ENCODE measurements around the gene AMPD2.

The AMPD2 gene

DNA sequence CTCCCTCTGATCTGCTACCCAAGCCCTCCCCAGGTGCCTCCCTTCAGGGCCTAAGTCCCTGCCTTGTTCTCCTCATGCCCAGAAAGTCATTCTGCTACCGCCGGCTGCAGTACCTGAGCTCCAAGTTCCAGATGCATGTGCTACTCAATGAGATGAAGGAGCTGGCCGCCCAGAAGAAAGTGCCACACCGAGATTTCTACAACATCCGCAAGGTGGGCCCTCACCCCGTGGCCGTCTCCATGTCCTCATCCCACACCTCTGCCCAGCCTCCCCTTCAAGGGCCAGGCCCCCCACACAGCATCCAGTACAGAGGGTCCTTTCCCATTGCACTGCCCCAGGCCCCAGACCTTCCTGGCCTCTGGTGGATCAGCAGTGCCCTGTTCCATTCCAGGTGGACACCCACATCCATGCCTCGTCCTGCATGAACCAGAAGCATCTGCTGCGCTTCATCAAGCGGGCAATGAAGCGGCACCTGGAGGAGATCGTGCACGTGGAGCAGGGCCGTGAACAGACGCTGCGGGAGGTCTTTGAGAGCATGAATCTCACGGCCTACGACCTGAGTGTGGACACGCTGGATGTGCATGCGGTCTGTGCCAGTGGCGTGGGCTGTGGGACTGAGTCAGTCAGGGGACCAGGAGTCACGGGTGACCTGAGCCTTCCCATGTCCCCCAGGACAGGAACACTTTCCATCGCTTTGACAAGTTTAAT, 8.2 kb downstream of the AMPD2 start:
- DNase-seq, result peak; percentile 92
- in situ Hi-C loops (cut with HindIII; ENCODE audit: low pct_ligation_motif_present, low pct_unique_long_range_greater_than_20kb, low sequenced_read_pairs), result no loop called here

- DNase-seq, result peak; percentile 91
- in situ Hi-C loops (cut with HindIII; ENCODE audit: low pct_ligation_motif_present, low pct_unique_long_range_greater_than_20kb, low sequenced_read_pairs), result no loop called here
Measured at GRCh38 chr1:109628540-109629321, 9.1 kb downstream of the AMPD2 start.

DNA sequence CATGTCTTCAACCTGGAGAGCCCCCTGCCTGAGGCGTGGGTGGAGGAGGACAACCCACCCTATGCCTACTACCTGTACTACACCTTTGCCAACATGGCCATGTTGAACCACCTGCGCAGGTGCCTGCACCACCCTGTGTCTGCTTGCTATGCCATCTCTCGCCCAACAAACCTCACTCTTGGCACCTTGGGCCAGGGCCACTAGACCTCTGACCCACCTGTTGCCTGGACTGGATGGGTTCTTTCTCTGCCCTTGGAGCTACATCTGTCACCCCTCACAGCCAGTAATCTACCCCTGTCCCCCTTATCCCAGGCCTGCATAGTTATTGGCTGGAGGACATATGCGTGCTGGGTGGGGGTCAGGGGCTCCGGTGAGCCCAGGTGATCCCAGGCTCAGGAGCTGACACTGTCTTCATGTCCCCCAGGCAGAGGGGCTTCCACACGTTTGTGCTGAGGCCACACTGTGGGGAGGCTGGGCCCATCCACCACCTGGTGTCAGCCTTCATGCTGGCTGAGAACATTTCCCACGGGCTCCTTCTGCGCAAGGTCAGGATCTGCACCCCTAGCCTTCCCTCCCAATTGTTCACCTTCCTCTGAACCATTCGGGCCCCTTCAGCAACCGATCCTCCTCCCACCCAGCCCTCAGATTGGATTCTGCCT, 9.9 kb downstream of the AMPD2 start:
- DNase-seq, result no peak
- in situ Hi-C loops (cut with HindIII; ENCODE audit: low pct_ligation_motif_present, low pct_unique_long_range_greater_than_20kb, low sequenced_read_pairs), result no loop called here

DNA sequence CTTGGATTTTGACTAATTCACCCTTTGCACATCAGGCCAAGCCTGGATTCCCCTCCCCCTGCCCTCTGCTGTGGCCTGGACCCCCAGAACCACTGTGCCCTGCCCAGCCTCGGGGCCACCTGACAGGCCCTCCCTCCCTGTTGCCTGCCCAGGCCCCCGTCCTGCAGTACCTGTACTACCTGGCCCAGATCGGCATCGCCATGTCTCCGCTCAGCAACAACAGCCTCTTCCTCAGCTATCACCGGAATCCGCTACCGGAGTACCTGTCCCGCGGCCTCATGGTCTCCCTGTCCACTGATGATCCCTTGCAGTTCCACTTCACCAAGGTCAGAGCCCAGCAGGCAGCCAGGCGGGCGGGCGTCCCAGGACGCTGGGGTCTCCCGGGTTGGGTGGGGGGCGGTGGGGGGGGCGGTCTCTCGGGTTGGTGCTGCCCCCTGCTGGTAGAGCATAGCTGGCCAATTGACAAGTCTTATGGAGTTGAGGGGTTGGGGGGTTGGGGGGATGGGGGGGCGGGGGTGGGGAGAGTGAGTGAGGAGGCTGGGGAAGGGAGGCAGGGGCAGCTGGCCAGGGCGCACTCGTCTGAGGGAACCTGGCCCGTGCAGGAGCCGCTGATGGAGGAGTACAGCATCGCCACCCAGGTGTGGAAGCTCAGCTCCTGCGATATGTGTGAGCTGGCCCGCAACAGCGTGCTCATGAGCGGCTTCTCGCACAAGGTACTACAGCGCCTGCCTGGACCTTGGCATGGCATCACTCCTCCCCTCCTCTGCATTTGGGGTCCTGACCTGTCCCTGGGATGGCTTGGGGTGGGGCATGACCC, 10.7 kb downstream of the AMPD2 start:
- in situ Hi-C loops (cut with HindIII; ENCODE audit: low pct_ligation_motif_present, low pct_unique_long_range_greater_than_20kb, low sequenced_read_pairs), result no loop called here
- DNase-seq, result no peak

GRCh38 chr1:109630898-109631512, 11.4 kb downstream of the AMPD2 start:
- DNase-seq, result no peak

GRCh38 chr1:109631513-109632505, 12.2 kb downstream of the AMPD2 start:
- in situ Hi-C loops (cut with HindIII; ENCODE audit: low pct_ligation_motif_present, low pct_unique_long_range_greater_than_20kb, low sequenced_read_pairs), result no loop called here
- DNase-seq, result no peak

More at GRCh38 chr1:109630898-109631512, 11.4 kb downstream of the AMPD2 start:
- in situ Hi-C loops (cut with HindIII; ENCODE audit: low pct_ligation_motif_present, low pct_unique_long_range_greater_than_20kb, low sequenced_read_pairs), result no loop called here

- DNase-seq, result no peak
- in situ Hi-C loops (cut with HindIII; ENCODE audit: low pct_ligation_motif_present, low pct_unique_long_range_greater_than_20kb, low sequenced_read_pairs), result no loop called here
Measured at GRCh38 chr1:109632671-109633346, 13.2 kb downstream of the AMPD2 start.

DNA sequence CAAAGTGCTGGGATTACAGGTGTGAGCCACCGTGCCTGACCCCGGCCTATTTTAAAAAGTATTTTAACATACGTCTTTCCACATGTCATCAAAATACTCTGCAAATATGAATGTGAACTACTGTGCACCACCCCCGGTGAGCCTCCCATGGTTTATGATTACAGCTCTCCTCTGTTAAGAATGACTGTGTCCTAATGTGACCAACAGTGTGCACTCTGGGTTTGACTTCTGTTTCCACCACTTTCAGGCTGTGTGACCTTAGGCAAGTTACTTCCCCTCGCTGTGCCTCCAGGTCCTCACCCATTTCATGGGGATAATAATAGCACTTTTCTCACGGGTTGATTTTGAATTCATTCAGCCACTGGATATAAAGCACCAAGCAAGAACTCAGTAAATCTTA, 14.7 kb downstream of the AMPD2 start:
- in situ Hi-C loops (cut with HindIII; ENCODE audit: low pct_ligation_motif_present, low pct_unique_long_range_greater_than_20kb, low sequenced_read_pairs), result no loop called here
- DNase-seq, result no peak

GRCh38 chr1:109634771-109635750, 15.4 kb downstream of the AMPD2 start:
- in situ Hi-C loops (cut with HindIII; ENCODE audit: low pct_ligation_motif_present, low pct_unique_long_range_greater_than_20kb, low sequenced_read_pairs), result no loop called here
- DNase-seq, result no peak

GRCh38 chr1:109635862-109636200, 16.2 kb downstream of the AMPD2 start:
- DNase-seq, result no peak
- in situ Hi-C loops (cut with HindIII; ENCODE audit: low pct_ligation_motif_present, low pct_unique_long_range_greater_than_20kb, low sequenced_read_pairs), result no loop called here

GRCh38 chr1:109636201-109636952, 16.7 kb downstream of the AMPD2 start:
- no peak for DNase-seq
- in situ Hi-C loops (cut with HindIII; ENCODE audit: low pct_ligation_motif_present, low pct_unique_long_range_greater_than_20kb, low sequenced_read_pairs), result no loop called here

DNA sequence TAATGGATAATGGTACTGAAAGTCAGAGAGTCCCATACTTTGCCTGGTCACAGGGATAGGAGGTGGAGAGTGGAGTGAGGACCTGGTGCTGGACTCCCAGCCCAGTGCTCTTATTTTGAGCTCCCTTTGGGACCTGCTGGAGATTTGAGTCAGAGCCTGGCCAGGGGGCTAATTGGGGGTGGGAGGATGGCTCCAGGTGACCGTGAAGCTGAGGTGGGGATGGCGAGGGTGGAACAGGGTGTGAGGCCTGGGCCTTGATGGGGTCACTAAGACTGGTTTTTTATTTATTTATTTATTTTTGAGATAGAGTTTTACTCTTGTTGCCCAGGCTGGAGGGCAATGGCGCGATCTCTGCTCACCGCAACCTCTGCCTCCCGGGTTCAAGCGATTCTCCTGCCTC, 17.8 kb downstream of the AMPD2 start:
- no peak for DNase-seq
- in situ Hi-C loops (cut with HindIII; ENCODE audit: low pct_ligation_motif_present, low pct_unique_long_range_greater_than_20kb, low sequenced_read_pairs), result no loop called here

GRCh38 chr1:109639063-109639840, 19.6 kb downstream of the AMPD2 start:
- DNase-seq, result no peak
- in situ Hi-C loops (cut with HindIII; ENCODE audit: low pct_ligation_motif_present, low pct_unique_long_range_greater_than_20kb, low sequenced_read_pairs), result no loop called here

DNA sequence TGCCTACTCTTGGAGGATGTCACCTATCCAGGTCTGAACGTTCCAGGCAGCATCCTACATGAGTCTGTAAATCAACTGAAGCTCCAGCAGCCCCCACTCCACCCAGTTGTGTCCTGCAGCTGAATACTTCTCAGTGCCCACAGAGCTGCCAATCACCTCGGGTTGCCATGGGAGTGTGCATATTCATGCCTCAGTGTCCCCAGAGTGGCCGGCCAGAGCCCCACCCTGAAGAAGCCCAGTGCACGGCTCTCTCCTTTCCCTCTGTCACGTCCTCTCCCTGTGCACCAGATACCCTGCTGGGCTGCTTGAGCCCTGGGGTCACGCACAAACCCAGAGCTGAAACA, 20.2 kb downstream of the AMPD2 start:
- no peak for DNase-seq
- in situ Hi-C loops (cut with HindIII; ENCODE audit: low pct_ligation_motif_present, low pct_unique_long_range_greater_than_20kb, low sequenced_read_pairs), result no loop called here
